GM23248 (cell line): Measurements from ENCODE around the gene COL23A1.

Source experiments
- EZH2 ChIP-seq: fragments of 200-600 bp; sonication (generic); IDR thresholded peaks from 2 replicates; pipeline ENCODE4 v1.6.1; 2018; ENCODE audit warnings: antibody characterized with exemption, mild to moderate bottlenecking; ENCODE audit not compliant: insufficient read depth, poor library complexity, severe bottlenecking
- EZH2phosphoT487 ChIP-seq: fragments of 200-600 bp; sonication (generic); IDR thresholded peaks from 2 replicates; pipeline ENCODE4 v1.6.1; 2018; ENCODE audit warnings: antibody characterized with exemption, moderate library complexity, mild to moderate bottlenecking, low read depth; ENCODE audit not compliant: insufficient read depth

DNA sequence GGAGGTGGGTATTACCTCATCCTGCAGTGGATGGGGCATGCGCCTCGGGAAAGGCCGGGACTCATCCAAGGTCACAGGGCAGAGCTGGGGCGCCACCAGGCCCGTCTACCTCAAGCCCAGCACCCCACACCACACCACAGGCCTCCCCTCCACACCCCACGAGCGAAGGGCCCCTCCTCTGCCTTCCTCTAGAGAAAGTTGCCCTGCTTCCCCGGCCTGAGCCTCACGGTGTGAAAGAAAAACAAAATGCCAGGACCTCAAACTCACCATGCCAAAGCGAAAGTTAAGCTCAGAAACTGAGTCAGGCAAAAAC lies 161.1 kb downstream of the COL23A1 start:
- no peak for TF ChIP-seq EZH2
- no peak for TF ChIP-seq EZH2phosphoT487
